Nephron (organoid): ENCODE measurements around the gene ULK3.

Source experiments
- H3K27ac Mint-ChIP-seq, 3 experiments: 2 replicates each; pipeline ENCODE4 v1.8.0; 2020; ENCODE audit warnings: mixed read lengths in 3 of 3, mild to moderate bottlenecking in 2 of 3, moderate library complexity in 1 of 3
- H3K27me3 Mint-ChIP-seq: 2 replicates; pipeline ENCODE4 v1.8.0; 2021; ENCODE audit warnings: low read depth, mild to moderate bottlenecking, moderate library complexity, mixed read lengths
- H3K36me3 Mint-ChIP-seq: 2 replicates; pipeline ENCODE4 v1.8.0; 2020; ENCODE audit warnings: low read depth, mixed read lengths
- H3K4me1 Mint-ChIP-seq: 2 replicates; pipeline ENCODE4 v1.8.0; 2020; ENCODE audit warnings: mixed read lengths
- H3K4me3 Mint-ChIP-seq, 3 experiments: 2 replicates each; pipeline ENCODE4 v1.8.0; 2020; ENCODE audit warnings: mild to moderate bottlenecking in 3 of 3, mixed read lengths in 3 of 3, moderate library complexity in 2 of 3
- H3K9me3 Mint-ChIP-seq: 2 replicates; pipeline ENCODE4 v1.8.0; 2020; ENCODE audit warnings: mixed read lengths
- TF ChIP-seq, protein P1 (sequence below), 3 experiments: fragments of 200-600 bp; sonication (generic); IDR thresholded peaks; one replicate each; pipeline ENCODE4 v1.5.0; 2021; ENCODE audit warnings: antibody characterized with exemption in 3 of 3; ENCODE audit not compliant: unreplicated experiment in 3 of 3

Gene ULK3

DNA sequence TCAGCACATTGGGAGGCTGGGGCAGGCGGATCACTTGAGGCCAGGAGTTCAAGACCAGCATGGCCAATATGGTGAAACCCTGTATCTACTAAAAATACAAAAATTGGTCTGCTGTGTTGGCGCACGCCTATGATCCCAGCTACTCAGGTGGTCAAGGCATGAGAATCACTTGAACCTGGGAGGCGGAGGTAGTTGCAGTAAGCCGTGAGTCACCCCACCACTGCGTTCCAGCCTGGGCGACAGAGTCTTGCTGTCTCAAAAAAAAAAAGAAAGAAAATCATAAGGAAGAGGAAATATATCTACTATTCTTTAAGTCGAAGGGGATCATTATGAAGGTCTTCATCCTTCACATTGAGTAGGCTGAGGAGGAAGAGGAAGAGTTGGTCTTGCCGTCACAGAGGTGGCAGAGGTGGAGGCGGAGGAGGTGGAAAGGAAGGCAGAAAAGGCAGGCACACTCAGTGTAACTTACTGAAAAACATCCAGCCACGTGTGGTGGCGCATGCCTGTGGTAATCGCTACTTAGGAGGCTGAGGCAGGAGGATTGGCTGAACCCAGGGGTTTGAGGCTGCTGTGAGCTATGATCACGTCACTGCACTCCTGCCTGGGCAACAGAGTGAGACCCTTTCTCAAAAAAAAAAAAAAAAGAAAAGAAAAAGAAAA, 46.9 kb downstream of the ULK3 start:
- peaks cover 5% of the 10 kb centered on the region for H3K36me3 Mint-ChIP-seq
- H3K27ac Mint-ChIP-seq = no peak overlapping the region
- TF ChIP-seq, protein P1, sequence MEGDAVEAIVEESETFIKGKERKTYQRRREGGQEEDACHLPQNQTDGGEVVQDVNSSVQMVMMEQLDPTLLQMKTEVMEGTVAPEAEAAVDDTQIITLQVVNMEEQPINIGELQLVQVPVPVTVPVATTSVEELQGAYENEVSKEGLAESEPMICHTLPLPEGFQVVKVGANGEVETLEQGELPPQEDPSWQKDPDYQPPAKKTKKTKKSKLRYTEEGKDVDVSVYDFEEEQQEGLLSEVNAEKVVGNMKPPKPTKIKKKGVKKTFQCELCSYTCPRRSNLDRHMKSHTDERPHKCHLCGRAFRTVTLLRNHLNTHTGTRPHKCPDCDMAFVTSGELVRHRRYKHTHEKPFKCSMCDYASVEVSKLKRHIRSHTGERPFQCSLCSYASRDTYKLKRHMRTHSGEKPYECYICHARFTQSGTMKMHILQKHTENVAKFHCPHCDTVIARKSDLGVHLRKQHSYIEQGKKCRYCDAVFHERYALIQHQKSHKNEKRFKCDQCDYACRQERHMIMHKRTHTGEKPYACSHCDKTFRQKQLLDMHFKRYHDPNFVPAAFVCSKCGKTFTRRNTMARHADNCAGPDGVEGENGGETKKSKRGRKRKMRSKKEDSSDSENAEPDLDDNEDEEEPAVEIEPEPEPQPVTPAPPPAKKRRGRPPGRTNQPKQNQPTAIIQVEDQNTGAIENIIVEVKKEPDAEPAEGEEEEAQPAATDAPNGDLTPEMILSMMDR (IDR thresholded peaks at IDR 0.05; ENCODE audit: unreplicated experiment in 3 of 3) = no peak

DNA sequence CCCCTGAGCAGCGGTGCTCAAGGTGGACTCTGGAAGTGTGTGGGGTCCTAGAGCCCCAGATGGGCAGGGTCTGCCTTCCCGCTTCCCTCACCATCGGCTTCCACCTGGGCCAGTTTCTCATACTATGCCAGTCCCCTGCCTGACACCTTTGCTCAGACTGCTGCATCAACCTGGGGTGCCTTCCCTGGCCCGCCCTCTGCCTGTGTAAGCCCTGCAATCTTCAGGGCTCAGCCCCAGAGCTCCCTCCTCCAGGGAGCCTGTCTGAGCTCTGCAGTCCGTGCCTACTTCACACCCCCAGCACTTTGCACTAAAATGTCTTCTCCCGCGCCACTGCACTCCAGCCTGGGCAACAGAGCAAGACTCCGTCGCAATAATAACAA, 48.0 kb downstream of the ULK3 start:
- no peak overlapping the region for H3K4me3 Mint-ChIP-seq
- TF ChIP-seq, protein P1 (IDR thresholded peaks at IDR 0.05; ENCODE audit: unreplicated experiment in 3 of 3) = no peak
- H3K27me3 Mint-ChIP-seq = no peaks in the 10 kb centered on the region
- no peak overlapping the region for H3K27ac Mint-ChIP-seq
- peaks cover 12% of the 10 kb centered on the region for H3K4me1 Mint-ChIP-seq
- peaks cover 4% of the 10 kb centered on the region for H3K36me3 Mint-ChIP-seq
- H3K9me3 Mint-ChIP-seq = no peaks in the 10 kb centered on the region

More for the DNA sequence above, 46.9 kb downstream of the ULK3 start:
- no peaks in the 10 kb centered on the region for H3K27me3 Mint-ChIP-seq
- no peak overlapping the region for H3K4me3 Mint-ChIP-seq
- no peaks in the 10 kb centered on the region for H3K9me3 Mint-ChIP-seq
- H3K4me1 Mint-ChIP-seq = peaks cover 12% of the 10 kb centered on the region

- Mint-ChIP-seq H3K4me1 (peaks cover 18% of the 10 kb centered on the region), H3K4me3 (no peak overlapping the region), H3K9me3 (no peaks in the 10 kb centered on the region), H3K27ac (no peak overlapping the region), H3K36me3 (peaks cover 4% of the 10 kb centered on the region), H3K27me3 (no peaks in the 10 kb centered on the region)
- TF ChIP-seq, protein P1 (IDR thresholded peaks at IDR 0.05; ENCODE audit: unreplicated experiment in 3 of 3) = no peak
These were observed 48.5 kb downstream of the ULK3 start for GRCh38 chr15:74794248-74794969.

DNA sequence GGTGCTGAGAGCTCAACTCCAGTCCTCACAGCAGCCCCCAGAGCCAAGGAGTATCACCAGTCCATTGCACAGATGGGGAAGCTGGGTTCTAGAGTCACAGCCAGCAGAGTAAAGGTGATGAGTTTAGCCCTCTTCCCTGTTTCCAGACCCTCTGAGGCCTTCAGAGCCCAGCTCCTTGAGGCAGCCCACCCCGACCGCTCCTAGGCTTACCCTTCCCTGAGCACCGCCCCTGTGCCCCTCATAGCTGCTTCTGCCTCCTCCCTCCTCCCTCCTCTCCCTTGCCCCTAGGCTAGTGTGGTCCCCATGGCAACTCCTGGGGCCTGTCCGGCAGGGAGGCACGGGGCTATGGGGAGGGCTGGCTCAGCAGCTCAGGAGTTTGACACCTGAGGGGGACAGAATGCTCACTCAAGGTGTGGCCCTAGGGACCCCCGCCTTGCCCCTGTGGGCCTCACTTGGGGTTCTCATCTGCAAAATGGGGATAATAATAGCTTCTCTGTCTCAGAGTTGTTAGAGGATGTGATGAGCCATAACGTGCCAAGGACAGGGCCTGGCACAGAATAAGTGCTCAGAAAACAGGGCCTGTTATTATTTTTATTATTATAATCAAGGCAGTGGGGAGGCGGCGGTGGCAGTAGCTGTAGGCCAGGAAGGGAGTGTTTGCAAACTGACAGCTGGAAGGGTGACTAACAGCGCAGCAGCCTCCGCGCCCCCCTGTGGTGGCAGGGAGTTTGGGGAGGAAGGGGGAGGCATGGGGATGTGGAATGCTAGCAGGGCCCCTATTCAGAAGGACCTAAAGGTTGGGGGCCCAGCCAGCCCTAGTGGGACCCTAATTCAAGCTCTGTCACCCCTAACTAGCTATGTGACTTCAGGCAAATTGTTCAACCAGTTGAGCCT, 49.6 kb downstream of the ULK3 start:
- TF ChIP-seq, protein P1 (IDR thresholded peaks at IDR 0.05; ENCODE audit: unreplicated experiment in 3 of 3) = no peak
- Mint-ChIP-seq H3K36me3 (peaks cover 4% of the 10 kb centered on the region), H3K9me3 (no peaks in the 10 kb centered on the region), H3K27me3 (no peaks in the 10 kb centered on the region), H3K4me1 (peaks cover 24% of the 10 kb centered on the region), H3K4me3 (no peak overlapping the region), H3K27ac (no peak overlapping the region)

- H3K9me3 Mint-ChIP-seq = no peaks in the 10 kb centered on the region
- H3K27me3 Mint-ChIP-seq = no peaks in the 10 kb centered on the region
- H3K4me3 Mint-ChIP-seq = no peak overlapping the region
- H3K27ac Mint-ChIP-seq = no peak overlapping the region
- TF ChIP-seq, protein P1 (IDR thresholded peaks at IDR 0.05; ENCODE audit: unreplicated experiment in 3 of 3) = no peak
- peaks cover 4% of the 10 kb centered on the region for H3K36me3 Mint-ChIP-seq
- H3K4me1 Mint-ChIP-seq = peaks cover 34% of the 10 kb centered on the region
These were observed 50.5 kb downstream of the ULK3 start for GRCh38 chr15:74792227-74793016.
